CD14-positive monocyte (primary cell): ENCODE measurements around the gene AOPEP. TPM values are rescaled to one million over a fixed set of nuclear protein-coding genes. Genes with fewer than 3 reads are reported as not detected.
A peak's percentile ranks its signal among the peaks of the same experiment; 100 is the strongest.

Source experiments
- DNase-seq, 3 donors: peaks; one replicate each; pipeline ENCODE4 v3.0.0-alpha.2; 2011 to 2022
- H2AFZ ChIP-seq: 2 replicates; pipeline ENCODE4 v1.6.0; 2012; ENCODE audit warnings: mild to moderate bottlenecking, low read depth, low read length, inconsistent platforms; ENCODE audit not compliant: insufficient read depth, poor library complexity, severe bottlenecking
- H3K27ac ChIP-seq, 2 donors: 1 replicate in 1 of 2; 2 replicates in 1 of 2; pipeline ENCODE4 v1.5.1; 2012 to 2013; ENCODE audit warnings: low read length in 2 of 2, control low read depth in 1 of 2, inconsistent platforms in 1 of 2, low read depth in 1 of 2, mild to moderate bottlenecking in 1 of 2
- H3K27me3 ChIP-seq, 2 donors: one replicate each; pipeline versions ENCODE4 v1.6.0 to v1.6.1; 2011 to 2013; ENCODE audit warnings: low read length in 2 of 2; ENCODE audit not compliant: control insufficient read depth in 2 of 2, insufficient read depth in 2 of 2
- H3K36me3 ChIP-seq, 2 donors: replicated peaks in 1 of 2; 1 replicate in 1 of 2; 2 replicates in 1 of 2; pipeline versions ENCODE4 v1.5.1 to v1.6.1; 2012 to 2013; ENCODE audit warnings: low read length in 2 of 2, control low read depth in 1 of 2, inconsistent platforms in 1 of 2, mild to moderate bottlenecking in 1 of 2; ENCODE audit not compliant: insufficient read depth in 2 of 2, control insufficient read depth in 1 of 2
- H3K4me1 ChIP-seq, 2 donors: 1 replicate in 1 of 2; 2 replicates in 1 of 2; pipeline versions ENCODE4 v1.5.1 to v1.6.1; 2012 to 2013; ENCODE audit warnings: low read length in 2 of 2, control low read depth in 1 of 2, inconsistent platforms in 1 of 2, mild to moderate bottlenecking in 1 of 2, moderate library complexity in 1 of 2; ENCODE audit not compliant: insufficient read depth in 2 of 2, control insufficient read depth in 1 of 2
- H3K4me2 ChIP-seq: replicated peaks from 2 replicates; pipeline ENCODE3; 2012; ENCODE audit warnings: low read length, moderate library complexity, mild to moderate bottlenecking; ENCODE audit not compliant: poor library complexity, severe bottlenecking; ENCODE audit errors: extremely low read depth
- H3K4me3 ChIP-seq, 3 experiments: fragments of 200-600 bp in 1 of 3; sonication (generic) in 1 of 3; replicated peaks in 1 of 3; 1 replicate in 2 of 3; 2 replicates in 1 of 3; pipeline ENCODE4 v1.5.1; 2011 to 2013; ENCODE audit warnings: low read length in 3 of 3, mild to moderate bottlenecking in 3 of 3, control low read depth in 2 of 3, low read depth in 2 of 3, inconsistent platforms in 1 of 3, moderate library complexity in 1 of 3
- H3K79me2 ChIP-seq: 2 replicates; pipeline ENCODE4 v1.6.0; 2012; ENCODE audit warnings: mild to moderate bottlenecking, control low read depth, inconsistent platforms, low read length, moderate library complexity; ENCODE audit not compliant: insufficient read depth
- H3K9ac ChIP-seq: 2 replicates; pipeline ENCODE4 v1.6.0; 2017; ENCODE audit warnings: low read length, mild to moderate bottlenecking; ENCODE audit not compliant: insufficient read depth, poor library complexity, severe bottlenecking
- H3K9me3 ChIP-seq, 2 donors: replicated peaks in 1 of 2; 1 replicate in 1 of 2; 2 replicates in 1 of 2; pipeline versions ENCODE4 v1.5.1 to v1.6.1; 2012 to 2013; ENCODE audit warnings: low read length in 2 of 2, control low read depth in 1 of 2; ENCODE audit not compliant: control insufficient read depth in 1 of 2, insufficient read depth in 1 of 2
- H4K20me1 ChIP-seq: 2 replicates; pipeline ENCODE4 v1.6.0; 2012; ENCODE audit warnings: mild to moderate bottlenecking, low read length, control low read depth, moderate library complexity; ENCODE audit not compliant: insufficient read depth
- H3K27ac Mint-ChIP-seq, 7 donors: one replicate each; pipeline ENCODE4 v1.8.0; 2020; ENCODE audit warnings: mild to moderate bottlenecking in 7 of 7, mixed read lengths in 7 of 7, moderate library complexity in 6 of 7, inconsistent platforms in 2 of 7
- H3K27me3 Mint-ChIP-seq, 3 donors: one replicate each; pipeline ENCODE4 v1.8.0; 2021 to 2022; ENCODE audit warnings: low read depth in 3 of 3, mild to moderate bottlenecking in 3 of 3, mixed read lengths in 3 of 3, moderate library complexity in 3 of 3, inconsistent platforms in 1 of 3
- H3K36me3 Mint-ChIP-seq, 2 donors: one replicate each; pipeline ENCODE4 v1.8.0; 2020; ENCODE audit warnings: mixed read lengths in 2 of 2, inconsistent platforms in 1 of 2, mild to moderate bottlenecking in 1 of 2
- H3K4me1 Mint-ChIP-seq: one replicate; pipeline ENCODE4 v1.8.0; 2020; ENCODE audit warnings: mild to moderate bottlenecking, mixed read lengths
- H3K4me3 Mint-ChIP-seq, 2 donors: one replicate each; pipeline ENCODE4 v1.8.0; 2020; ENCODE audit warnings: mild to moderate bottlenecking in 2 of 2, mixed read lengths in 2 of 2, moderate library complexity in 1 of 2
- H3K9me3 Mint-ChIP-seq, 7 donors: one replicate each; pipeline ENCODE4 v1.8.0; 2020 to 2022; ENCODE audit warnings: mixed read lengths in 7 of 7, mild to moderate bottlenecking in 6 of 7, moderate library complexity in 6 of 7, inconsistent platforms in 2 of 7
- CTCF ChIP-seq: fragments of 200-600 bp; IDR thresholded peaks from one replicate; pipeline ENCODE4 v1.8.0; 2022; ENCODE audit warnings: antibody characterized with exemption, mild to moderate bottlenecking
- WGBS: methylation state at CpG from one replicate; pipeline ENCODE4 v1.1.5; 2013; ENCODE audit warnings: missing lambda C conversion rate; ENCODE audit not compliant: insufficient coverage; 5-methylcytosine and 5-hydroxymethylcytosine counted together
- intact Hi-C, 2 donors: fragments of 100-400 bp; cut with micrococcal nuclease; formaldehyde crosslinking; loops; one replicate each; pipeline versions ENCODE4 v1.15.0 to v1.15.1; 2023
- polyA plus RNA-seq, 3 donors: library from polyadenylated mRNA; depleted of rRNA in 1 of 3; unstranded in 2 of 3; stranded (reverse) in 1 of 3; fragments of 300-500 nt in 2 of 3; fragments of >200 nt in 1 of 3; fragmentation: Illumina TruSeq in 2 of 3; gene quantifications; 1 replicate in 2 of 3; 2 replicates in 1 of 3; pipeline ENCODE4 v1.2.3, GENCODE V29; 2012 to 2021

Gene AOPEP
- polyA plus RNA-seq, 3 donors = 3.0 to 4.1 (median 3.1) TPM

DNA sequence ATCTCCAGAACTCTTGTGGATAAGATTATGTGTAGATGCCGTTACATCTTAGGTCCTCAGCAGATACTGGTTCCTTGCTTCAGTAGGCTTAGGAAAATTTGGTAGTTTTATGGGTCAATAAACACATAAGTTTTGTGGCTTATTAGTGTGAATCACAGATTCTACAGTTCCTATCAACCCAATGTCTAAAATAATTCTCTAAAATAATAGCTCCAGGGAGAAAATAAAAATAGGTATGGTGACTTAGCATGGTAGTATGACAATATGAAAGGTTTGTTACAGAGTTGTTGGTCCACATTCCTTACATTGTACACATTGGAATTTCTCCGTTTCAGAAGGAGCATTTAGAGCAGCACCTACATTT, 91.7 kb downstream of the AOPEP start:
- H3K4me3 ChIP-seq = no peak overlapping the region
- no peak overlapping the region for H3K27ac ChIP-seq
- H3K36me3 Mint-ChIP-seq = peaks cover 20 to 22% of the 10 kb centered on the region in 2 donors
- H3K27me3 ChIP-seq = no peaks in the 10 kb centered on the region
- no peak overlapping the region for H3K4me3 Mint-ChIP-seq
- H3K9ac ChIP-seq = no peak overlapping the region
- no peak for DNase-seq
- H2AFZ ChIP-seq = no peak overlapping the region
- H4K20me1 ChIP-seq = no peaks in the 10 kb centered on the region
- peaks cover 0 to 1% (median 0%) of the 10 kb centered on the region in 3 donors for H3K27me3 Mint-ChIP-seq
- H3K36me3 ChIP-seq = no peaks in the 10 kb centered on the region
- no peaks in the 10 kb centered on the region for H3K9me3 Mint-ChIP-seq
- no peak overlapping the region for H3K27ac Mint-ChIP-seq
- intact Hi-C loops = no loop called here
- no peaks in the 10 kb centered on the region for H3K4me1 ChIP-seq
- WGBS = no CpG with 5 or more reads among the region's 2 CpGs
- H3K79me2 ChIP-seq = no peaks in the 10 kb centered on the region
- H3K4me1 Mint-ChIP-seq = no peaks in the 10 kb centered on the region
- H3K4me2 ChIP-seq = no peak overlapping the region
- TF ChIP-seq CTCF = no peak
- H3K9me3 ChIP-seq = no peaks in the 10 kb centered on the region

GRCh38 chr9:94819161-94819687, 92.7 kb downstream of the AOPEP start:
- H3K4me2 ChIP-seq = no peak overlapping the region
- H3K79me2 ChIP-seq = no peaks in the 10 kb centered on the region
- H3K36me3 ChIP-seq = no peaks in the 10 kb centered on the region
- no peak overlapping the region for H3K4me3 ChIP-seq
- WGBS = 94% methylated on average over 5 of the region's 8 CpGs
- no peaks in the 10 kb centered on the region for H3K4me1 ChIP-seq
- no peaks in the 10 kb centered on the region for H3K9me3 ChIP-seq
- intact Hi-C loops = no loop called here
- no peak overlapping the region for H3K27ac ChIP-seq
- Mint-ChIP-seq H3K27ac (peak overlapping the region in 1 of 7 donors; percentile 16), H3K4me1 (no peaks in the 10 kb centered on the region), H3K27me3 (peaks cover 0 to 1% (median 0%) of the 10 kb centered on the region in 3 donors), H3K9me3 (no peaks in the 10 kb centered on the region), H3K36me3 (peaks cover 19 to 24% of the 10 kb centered on the region in 2 donors), H3K4me3 (no peak overlapping the region)
- no peaks in the 10 kb centered on the region for H4K20me1 ChIP-seq
- no peak for TF ChIP-seq CTCF
- no peak overlapping the region for H2AFZ ChIP-seq
- no peak overlapping the region for H3K9ac ChIP-seq
- H3K27me3 ChIP-seq = no peaks in the 10 kb centered on the region
- no peak for DNase-seq
